HEK293T (cell line): ENCODE results near the gene ADIPOR2.

Source experiments
- ARNT ChIP-seq: fragments of 450-650 bp; IDR thresholded peaks from 2 replicates; pipeline ENCODE4 v1.6.1; 2017; ENCODE audit warnings: mild to moderate bottlenecking
- BHLHE40 ChIP-seq: fragments of 450-650 bp; IDR thresholded peaks from 2 replicates; pipeline ENCODE4 v1.6.1; 2016; ENCODE audit warnings: mild to moderate bottlenecking, moderate library complexity, borderline replicate concordance
- ELF4 ChIP-seq: fragments of 450-650 bp; IDR thresholded peaks from 2 replicates; pipeline ENCODE4 v1.6.1; 2017; ENCODE audit warnings: antibody characterized with exemption
- FOXA1 ChIP-seq: fragments of 450-650 bp; IDR thresholded peaks from 2 replicates; pipeline ENCODE4 v1.6.1; 2016; ENCODE audit warnings: mild to moderate bottlenecking
- FOXK2 ChIP-seq: fragments of 450-650 bp; IDR thresholded peaks from 2 replicates; pipeline ENCODE4 v1.6.1; 2016; ENCODE audit warnings: mild to moderate bottlenecking
- FOXM1 ChIP-seq: fragments of 450-650 bp; IDR thresholded peaks from 2 replicates; pipeline ENCODE4 v1.6.1; 2017; ENCODE audit warnings: mild to moderate bottlenecking, borderline replicate concordance
- HDGF ChIP-seq: fragments of 450-650 bp; IDR thresholded peaks from 2 replicates; pipeline ENCODE4 v1.6.1; 2017; ENCODE audit warnings: antibody characterized with exemption, borderline replicate concordance
- L3MBTL2 ChIP-seq: fragments of 450-650 bp; conservative IDR thresholded peaks from 2 replicates; pipeline ENCODE4 v1.6.1; 2016; ENCODE audit warnings: mild to moderate bottlenecking
- NFRKB ChIP-seq: fragments of 450-650 bp; IDR thresholded peaks from 2 replicates; pipeline ENCODE4 v1.6.1; 2016; ENCODE audit warnings: mild to moderate bottlenecking, moderate library complexity
- PKNOX1 ChIP-seq: fragments of 450-650 bp; IDR thresholded peaks from 2 replicates; pipeline ENCODE4 v1.6.1; 2016
- SP1 ChIP-seq: fragments of 450-650 bp; IDR thresholded peaks from 2 replicates; pipeline ENCODE4 v1.6.1; 2017
- SUZ12 ChIP-seq: fragments of 450-650 bp; IDR thresholded peaks from 2 replicates; pipeline ENCODE4 v1.6.1; 2016; ENCODE audit warnings: mild to moderate bottlenecking
- TARDBP ChIP-seq: fragments of 450-650 bp; IDR thresholded peaks from 2 replicates; pipeline ENCODE4 v1.6.1; 2016
- ZNF384 ChIP-seq: fragments of 450-650 bp; IDR thresholded peaks from 2 replicates; pipeline ENCODE4 v1.6.1; 2016

DNA sequence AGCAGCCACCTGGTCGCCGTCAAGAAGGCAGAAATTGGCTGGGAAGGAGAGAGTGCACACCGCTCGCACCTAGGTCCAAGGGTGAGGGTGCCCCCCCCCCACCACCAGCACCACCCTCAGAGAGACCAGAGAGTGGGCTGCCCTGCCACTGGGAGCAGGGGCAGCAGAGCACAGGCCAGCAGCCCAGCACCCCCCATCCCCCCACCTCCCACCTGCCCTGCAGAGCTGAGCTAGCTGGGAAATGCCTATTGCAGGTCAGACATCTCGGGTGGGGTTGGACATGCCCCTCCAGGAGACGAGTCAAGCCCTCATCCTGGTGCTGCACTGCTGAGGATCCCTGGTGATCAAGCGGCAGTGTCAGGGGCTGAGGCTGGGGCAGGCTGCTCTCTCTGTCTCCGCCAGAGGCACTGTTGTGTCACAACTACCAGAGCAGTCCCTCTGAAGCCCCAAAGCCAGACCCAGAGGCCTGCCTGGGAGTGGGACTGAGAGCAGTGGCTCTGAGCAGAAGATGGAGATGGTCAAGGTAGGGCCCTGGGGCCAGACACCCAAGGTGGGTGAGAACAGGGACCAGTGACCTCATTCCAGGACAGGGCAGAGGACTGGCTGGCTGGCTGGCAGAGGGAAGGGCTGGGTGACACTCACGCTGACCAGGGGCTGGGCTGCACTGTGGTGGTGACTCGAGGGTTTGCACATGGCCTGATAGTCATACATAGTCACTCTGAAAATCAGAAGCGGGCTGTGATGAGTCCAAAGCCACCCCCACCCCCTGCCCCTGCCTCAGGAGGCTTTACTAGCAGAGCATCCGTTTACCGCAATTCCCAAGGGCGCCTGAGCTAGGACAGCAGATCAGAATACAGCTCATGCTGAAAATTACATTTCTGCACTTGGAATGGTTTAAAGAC is 109.8 kb downstream of the ADIPOR2 start:
- TF ChIP-seq FOXA1 (no peak), ELF4 (no peak), BHLHE40 (no peak), FOXM1 (no peak), SUZ12 (no peak), HDGF (no peak), SP1 (no peak), FOXK2 (no peak), TARDBP (no peak), ZNF384 (no peak), PKNOX1 (no peak), NFRKB (no peak), ARNT (no peak), L3MBTL2 (no peak)
